ENCODE data around the gene WWTR1.

WWTR1 gene

GRCh38 chr3:149512073-149512782 lies 145.6 kb downstream of the WWTR1 start:
- H3K4me3 ChIP-seq (ENCODE audit: low read depth, low read length), result no peak overlapping the region
- no peak for DNase-seq (ENCODE audit: low read depth)
- TF ChIP-seq, protein P1, sequence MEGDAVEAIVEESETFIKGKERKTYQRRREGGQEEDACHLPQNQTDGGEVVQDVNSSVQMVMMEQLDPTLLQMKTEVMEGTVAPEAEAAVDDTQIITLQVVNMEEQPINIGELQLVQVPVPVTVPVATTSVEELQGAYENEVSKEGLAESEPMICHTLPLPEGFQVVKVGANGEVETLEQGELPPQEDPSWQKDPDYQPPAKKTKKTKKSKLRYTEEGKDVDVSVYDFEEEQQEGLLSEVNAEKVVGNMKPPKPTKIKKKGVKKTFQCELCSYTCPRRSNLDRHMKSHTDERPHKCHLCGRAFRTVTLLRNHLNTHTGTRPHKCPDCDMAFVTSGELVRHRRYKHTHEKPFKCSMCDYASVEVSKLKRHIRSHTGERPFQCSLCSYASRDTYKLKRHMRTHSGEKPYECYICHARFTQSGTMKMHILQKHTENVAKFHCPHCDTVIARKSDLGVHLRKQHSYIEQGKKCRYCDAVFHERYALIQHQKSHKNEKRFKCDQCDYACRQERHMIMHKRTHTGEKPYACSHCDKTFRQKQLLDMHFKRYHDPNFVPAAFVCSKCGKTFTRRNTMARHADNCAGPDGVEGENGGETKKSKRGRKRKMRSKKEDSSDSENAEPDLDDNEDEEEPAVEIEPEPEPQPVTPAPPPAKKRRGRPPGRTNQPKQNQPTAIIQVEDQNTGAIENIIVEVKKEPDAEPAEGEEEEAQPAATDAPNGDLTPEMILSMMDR (IDR thresholded peaks at IDR 0.05; ENCODE audit: low read depth, low read length, missing control alignments), result peak; percentile 76

- TF ChIP-seq, protein P1 (IDR thresholded peaks at IDR 0.05; ENCODE audit: low read depth, low read length, missing control alignments), result no peak
- no peak for DNase-seq (ENCODE audit: low read depth)
- no peak overlapping the region for H3K4me3 ChIP-seq (ENCODE audit: low read depth, low read length)
Observed at GRCh38 chr3:149511040-149511626, 146.7 kb downstream of the WWTR1 start.

- TF ChIP-seq, protein P1 (IDR thresholded peaks at IDR 0.05; ENCODE audit: low read depth, low read length, missing control alignments), result no peak
- no peak overlapping the region for H3K4me3 ChIP-seq (ENCODE audit: low read depth, low read length)
- DNase-seq (ENCODE audit: low read depth), result no peak
Observed at GRCh38 chr3:149510480-149510879, 147.3 kb downstream of the WWTR1 start.

DNA sequence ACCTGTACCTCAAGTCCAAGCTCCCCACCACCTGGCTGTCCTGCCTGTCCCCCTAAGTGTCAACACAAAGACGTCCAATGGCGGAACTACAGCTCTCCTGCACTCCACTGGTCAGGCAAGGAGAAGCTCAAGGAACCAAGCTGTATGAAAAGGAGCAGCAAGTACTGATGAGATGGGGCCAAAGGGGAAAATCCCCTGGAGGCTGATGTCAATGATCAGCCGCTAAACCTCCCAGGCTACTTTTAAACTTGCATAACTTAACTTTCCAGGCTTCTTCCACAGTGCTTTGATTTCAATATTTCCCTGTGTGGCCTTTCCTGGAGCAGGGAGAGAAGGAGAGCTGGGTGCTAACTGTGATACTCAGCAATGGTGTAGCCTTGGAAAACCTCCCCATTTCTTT lies 148.3 kb downstream of the WWTR1 start:
- DNase-seq (ENCODE audit: low read depth), result no peak
- TF ChIP-seq, protein P1 (IDR thresholded peaks at IDR 0.05; ENCODE audit: low read depth, low read length, missing control alignments), result no peak
- H3K4me3 ChIP-seq (ENCODE audit: low read depth, low read length), result no peak overlapping the region

DNA sequence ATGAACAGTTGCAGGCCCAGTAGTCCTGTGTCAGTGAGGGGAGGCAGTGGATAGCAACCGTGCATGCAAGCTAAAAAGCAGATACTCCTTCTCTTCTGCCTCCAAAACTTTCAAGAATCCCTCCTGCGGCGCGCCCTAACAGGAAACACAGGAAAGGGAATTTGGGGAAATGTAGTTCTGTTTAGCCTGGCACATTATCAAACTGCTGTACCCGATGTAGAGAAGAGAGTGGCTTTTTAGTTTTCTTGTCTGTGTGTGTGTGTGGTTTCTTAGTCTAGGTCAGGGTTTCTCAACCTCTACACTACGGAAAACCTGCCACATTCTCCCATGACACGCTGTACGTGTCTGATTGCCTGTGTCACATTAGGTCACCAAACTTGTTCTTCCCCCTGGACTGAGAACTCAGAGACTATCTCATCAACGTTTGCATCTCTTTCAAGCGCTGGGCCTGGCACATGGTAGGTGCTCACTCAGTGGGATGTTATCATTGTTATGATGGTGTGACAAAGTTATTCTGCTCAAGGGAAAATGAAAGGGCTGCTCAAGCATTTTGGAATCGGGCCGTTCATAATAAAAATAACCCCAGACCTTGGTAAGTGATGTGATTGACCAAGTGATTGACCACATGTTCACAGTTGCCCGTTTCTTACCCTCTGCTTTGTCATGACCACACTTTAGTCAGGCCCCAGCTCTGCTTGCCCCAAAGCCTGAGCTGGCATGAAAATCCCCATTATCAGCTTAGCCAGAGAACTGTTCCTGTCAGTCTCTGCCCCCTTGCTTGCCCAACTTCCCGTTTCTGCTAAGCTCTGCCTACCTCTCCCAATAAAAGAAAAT lies 150.1 kb downstream of the WWTR1 start:
- no peak overlapping the region for H3K4me3 ChIP-seq (ENCODE audit: low read depth, low read length)
- TF ChIP-seq, protein P1 (IDR thresholded peaks at IDR 0.05; ENCODE audit: low read depth, low read length, missing control alignments), result no peak
- no peak for DNase-seq (ENCODE audit: low read depth)

DNA sequence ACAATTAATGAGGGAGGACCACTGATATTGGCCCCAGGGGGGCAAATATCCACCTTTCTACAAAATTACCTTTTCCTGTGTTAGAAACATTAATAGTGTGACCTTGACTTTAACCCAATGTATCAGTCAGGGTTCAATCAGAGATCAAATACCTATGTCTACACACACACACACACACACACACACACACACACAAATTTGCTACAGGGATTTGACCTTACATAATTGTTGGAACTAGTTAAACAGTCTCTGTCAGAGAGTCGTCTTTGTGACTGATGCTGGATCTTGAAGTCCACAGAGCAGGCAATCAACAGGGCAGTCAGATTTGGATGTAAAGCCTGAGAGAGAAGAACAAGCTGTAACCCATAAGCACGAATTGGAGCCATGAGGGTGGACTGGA lies 150.9 kb downstream of the WWTR1 start:
- DNase-seq (ENCODE audit: low read depth), result no peak
- TF ChIP-seq, protein P1 (IDR thresholded peaks at IDR 0.05; ENCODE audit: low read depth, low read length, missing control alignments), result no peak
- H3K4me3 ChIP-seq (ENCODE audit: low read depth, low read length), result no peak overlapping the region
